CD4-positive, alpha-beta T cell (primary cell): ENCODE data around the gene KIF17. TPM values are rescaled to one million over a fixed set of nuclear protein-coding genes. Genes with fewer than 3 reads are reported as not detected.

Experiments used
- ATAC-seq: fragments of 200-7000 bp; cut with Tn5 transposase; one replicate; pipeline ENCODE4 v1.10.0; 2022; ENCODE audit warnings: mild to moderate bottlenecking; ENCODE audit not compliant: poor library complexity
- CTCF ChIA-PET: fragments of 350-600 bp; sonication (Branson Sonifier 250); formaldehyde crosslinking; loops from one replicate; lab custom pipeline; 2021; ENCODE audit warnings: antibody characterized with exemption, inconsistent platforms; lab: Charles Lee
- POLR2A ChIA-PET: fragments of 350-600 bp; sonication (Branson Sonifier 250); formaldehyde crosslinking; loops from one replicate; lab custom pipeline; 2021; ENCODE audit warnings: antibody characterized with exemption, inconsistent platforms; lab: Charles Lee
- DNase-seq, 14 experiments: peaks; one replicate each; pipeline ENCODE4 v3.0.0-alpha.2; 2013 to 2020; ENCODE audit warnings: mixed read lengths in 2 of 14
- H3K27ac ChIP-seq, 2 donors: one replicate each; pipeline versions ENCODE4 v1.5.1 to v1.7.0; 2013; ENCODE audit warnings: low read length in 2 of 2, low read depth in 1 of 2, mild to moderate bottlenecking in 1 of 2
- H3K27me3 ChIP-seq, 2 experiments: 1 replicate in 1 of 2; 2 replicates in 1 of 2; pipeline versions ENCODE4 v1.6.1 to v1.7.0; 2013; ENCODE audit warnings: low read length in 2 of 2, control low read depth in 1 of 2, mild to moderate bottlenecking in 1 of 2, moderate library complexity in 1 of 2; ENCODE audit not compliant: insufficient read depth in 2 of 2, control insufficient read depth in 1 of 2
- H3K36me3 ChIP-seq: one replicate; pipeline ENCODE4 v1.6.1; 2013; ENCODE audit warnings: low read length, control low read depth; ENCODE audit not compliant: insufficient read depth
- H3K4me1 ChIP-seq: one replicate; pipeline ENCODE4 v1.6.1; 2013; ENCODE audit warnings: low read length, control low read depth; ENCODE audit not compliant: insufficient read depth
- H3K4me3 ChIP-seq: one replicate; pipeline ENCODE4 v1.5.1; 2013; ENCODE audit warnings: mild to moderate bottlenecking, low read length, moderate library complexity
- H3K9me3 ChIP-seq, 2 experiments: 1 replicate in 1 of 2; 2 replicates in 1 of 2; pipeline versions ENCODE4 v1.6.1 to v1.7.0; 2013; ENCODE audit warnings: low read length in 2 of 2, mild to moderate bottlenecking in 2 of 2, control low read depth in 1 of 2, moderate library complexity in 1 of 2; ENCODE audit not compliant: control insufficient read depth in 1 of 2, insufficient read depth in 1 of 2
- H3K27ac Mint-ChIP-seq: one replicate; pipeline ENCODE4 v1.8.0; 2020; ENCODE audit warnings: mixed read lengths
- H3K27me3 Mint-ChIP-seq: one replicate; pipeline ENCODE4 v1.8.0; 2021; ENCODE audit warnings: mixed read lengths
- H3K36me3 Mint-ChIP-seq: one replicate; pipeline ENCODE4 v1.8.0; 2021; ENCODE audit warnings: low read depth, mixed read lengths
- H3K4me1 Mint-ChIP-seq: one replicate; pipeline ENCODE4 v1.8.0; 2021; ENCODE audit warnings: low read depth, mixed read lengths
- H3K4me3 Mint-ChIP-seq: one replicate; pipeline ENCODE4 v1.8.0; 2020; ENCODE audit warnings: mild to moderate bottlenecking, mixed read lengths
- H3K9me3 Mint-ChIP-seq: one replicate; pipeline ENCODE4 v1.8.0; 2020; ENCODE audit warnings: mixed read lengths
- intact Hi-C, 2 experiments: fragments of 100-400 bp; cut with DNase I in 1 of 2; cut with micrococcal nuclease in 1 of 2; formaldehyde crosslinking; loops; one replicate each; pipeline versions ENCODE4 v1.15.1 to v1.9.0; 2023 to 2025; cut with DNase I, micrococcal nuclease
- total RNA-seq, 174 experiments: library from RNA in 2 of 174; stranded (reverse) in 2 of 174; gene quantifications; one replicate each; pipeline ENCODE4 v1.2.3 and lab custom pipeline; 2021 to 2026
- TF ChIP-seq, protein P1 (sequence below): fragments of 200-600 bp; IDR thresholded peaks from one replicate; pipeline ENCODE4 v1.8.0; 2022; ENCODE audit warnings: antibody characterized with exemption, mild to moderate bottlenecking

KIF17 gene
- total RNA-seq, 2 experiments from 2014 or later, result not detected

DNA sequence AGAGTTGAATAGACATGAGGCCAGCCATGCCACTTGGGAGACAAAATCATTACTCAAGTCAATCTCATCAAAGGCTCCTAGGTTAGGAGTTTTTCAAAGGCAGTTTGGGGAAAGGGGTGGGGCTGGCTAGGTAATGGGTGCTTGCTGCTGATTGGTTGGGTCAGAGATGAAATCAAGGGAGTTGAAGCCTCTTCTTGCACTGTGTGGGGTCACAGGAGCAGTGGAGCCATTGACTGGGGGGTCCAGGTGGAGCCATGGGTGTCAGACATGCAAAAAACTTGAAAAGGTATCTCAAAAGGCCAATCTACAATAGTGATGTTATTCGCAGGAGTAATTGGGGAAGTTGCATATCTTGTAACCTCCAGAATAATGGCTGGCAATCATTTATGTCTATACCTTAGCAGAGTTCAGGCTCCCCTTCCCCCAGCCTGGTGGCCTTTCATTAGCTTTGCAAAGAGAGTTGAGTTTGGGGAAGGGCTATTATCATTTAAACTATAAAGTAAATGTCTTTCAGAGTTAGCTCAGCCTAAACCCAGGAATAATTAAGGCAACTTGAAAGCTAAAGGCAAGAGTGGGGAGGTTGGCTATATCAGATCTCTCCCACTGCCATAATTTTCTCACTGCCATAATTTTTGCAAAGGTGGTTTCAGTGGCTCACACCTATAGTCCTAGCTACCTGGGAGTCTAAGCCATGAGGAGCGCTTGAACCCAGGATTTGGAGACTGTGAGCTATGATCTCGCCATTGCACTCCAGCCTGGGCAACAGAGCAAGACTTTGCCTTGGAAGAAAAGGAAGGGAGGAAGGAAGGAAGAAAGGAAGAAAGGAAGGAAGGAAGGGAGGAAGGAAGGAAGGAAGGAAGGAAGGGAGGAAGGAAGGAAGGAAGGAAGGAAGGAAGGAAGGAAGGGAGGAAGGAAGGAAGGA lies 92.4 kb downstream of the KIF17 start:
- Histone ChIP-seq H3K4me3 (no peak overlapping the region), H3K27me3 (no peaks in the 10 kb centered on the region), H3K36me3 (no peaks in the 10 kb centered on the region), H3K9me3 (no peaks in the 10 kb centered on the region), H3K4me1 (no peaks in the 10 kb centered on the region), H3K27ac (no peak overlapping the region)
- DNase-seq, result no peak
- no peak overlapping the region for H3K4me3 Mint-ChIP-seq
- TF ChIP-seq, protein P1, sequence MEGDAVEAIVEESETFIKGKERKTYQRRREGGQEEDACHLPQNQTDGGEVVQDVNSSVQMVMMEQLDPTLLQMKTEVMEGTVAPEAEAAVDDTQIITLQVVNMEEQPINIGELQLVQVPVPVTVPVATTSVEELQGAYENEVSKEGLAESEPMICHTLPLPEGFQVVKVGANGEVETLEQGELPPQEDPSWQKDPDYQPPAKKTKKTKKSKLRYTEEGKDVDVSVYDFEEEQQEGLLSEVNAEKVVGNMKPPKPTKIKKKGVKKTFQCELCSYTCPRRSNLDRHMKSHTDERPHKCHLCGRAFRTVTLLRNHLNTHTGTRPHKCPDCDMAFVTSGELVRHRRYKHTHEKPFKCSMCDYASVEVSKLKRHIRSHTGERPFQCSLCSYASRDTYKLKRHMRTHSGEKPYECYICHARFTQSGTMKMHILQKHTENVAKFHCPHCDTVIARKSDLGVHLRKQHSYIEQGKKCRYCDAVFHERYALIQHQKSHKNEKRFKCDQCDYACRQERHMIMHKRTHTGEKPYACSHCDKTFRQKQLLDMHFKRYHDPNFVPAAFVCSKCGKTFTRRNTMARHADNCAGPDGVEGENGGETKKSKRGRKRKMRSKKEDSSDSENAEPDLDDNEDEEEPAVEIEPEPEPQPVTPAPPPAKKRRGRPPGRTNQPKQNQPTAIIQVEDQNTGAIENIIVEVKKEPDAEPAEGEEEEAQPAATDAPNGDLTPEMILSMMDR, result no peak
- ChIA-PET POLR2A (no interaction called here), CTCF (interaction anchor here (0.6 kb wide), 1 partner anchor 78 kb away, joined by 3 read pairs; no protein-coding TSS in a partner anchor)
- H3K36me3 Mint-ChIP-seq, result no peaks in the 10 kb centered on the region
- H3K27ac Mint-ChIP-seq, result no peak overlapping the region
- no peaks in the 10 kb centered on the region for H3K4me1 Mint-ChIP-seq
- ATAC-seq, result no peak
- peaks cover 33% of the 10 kb centered on the region for H3K27me3 Mint-ChIP-seq
- no peaks in the 10 kb centered on the region for H3K9me3 Mint-ChIP-seq
- intact Hi-C loops, result no loop called here

DNA sequence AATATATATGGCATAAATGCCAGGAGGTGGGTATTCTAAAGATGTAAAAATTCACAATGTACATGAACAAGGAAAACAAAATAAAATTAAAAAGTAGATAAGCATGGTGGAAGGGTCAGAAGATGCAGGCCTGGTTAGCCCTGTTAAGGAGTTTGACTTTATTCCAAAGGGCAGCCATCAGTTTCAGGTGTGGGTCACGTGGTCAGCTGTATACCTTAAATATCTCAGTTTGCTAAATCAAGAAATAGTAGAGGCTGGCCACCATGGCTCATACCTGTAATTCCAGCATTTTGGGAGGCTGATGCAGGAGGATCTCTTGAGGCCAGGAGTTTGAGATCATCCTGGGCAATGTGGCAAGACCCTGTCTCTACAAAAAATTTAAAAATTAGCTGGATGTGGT lies 93.1 kb downstream of the KIF17 start:
- ChIA-PET CTCF (no interaction called here), POLR2A (no interaction called here)
- DNase-seq (no peak), ATAC-seq (no peak)
- H3K9me3 Mint-ChIP-seq, result no peaks in the 10 kb centered on the region
- Histone ChIP-seq H3K36me3 (no peaks in the 10 kb centered on the region), H3K27me3 (no peaks in the 10 kb centered on the region), H3K9me3 (no peaks in the 10 kb centered on the region), H3K4me3 (no peak overlapping the region), H3K4me1 (no peaks in the 10 kb centered on the region), H3K27ac (no peak overlapping the region)
- no peak overlapping the region for H3K4me3 Mint-ChIP-seq
- H3K27ac Mint-ChIP-seq, result no peak overlapping the region
- TF ChIP-seq, protein P1, result no peak
- no peaks in the 10 kb centered on the region for H3K4me1 Mint-ChIP-seq
- intact Hi-C loops, result no loop called here
- no peaks in the 10 kb centered on the region for H3K36me3 Mint-ChIP-seq
- peaks cover 37% of the 10 kb centered on the region for H3K27me3 Mint-ChIP-seq

DNA sequence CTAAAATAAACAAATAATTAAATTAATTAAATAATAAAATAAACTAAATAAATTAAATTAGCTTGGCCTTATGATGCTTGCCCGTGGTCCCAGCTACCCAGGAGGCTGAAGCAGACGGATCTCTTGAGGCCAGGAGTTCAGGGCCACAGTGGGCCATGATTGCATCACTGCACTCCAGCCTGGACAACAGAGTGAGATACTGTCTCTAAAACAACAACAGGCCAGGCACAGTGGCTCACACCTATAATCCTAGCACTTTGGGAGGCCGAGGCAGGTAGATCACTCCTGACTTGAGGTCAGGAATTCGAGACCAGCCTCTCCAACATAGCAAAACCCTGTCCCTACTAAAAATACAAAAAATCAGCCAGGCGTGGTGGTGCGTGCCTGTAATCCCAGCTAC lies 96.8 kb downstream of the KIF17 start:
- Mint-ChIP-seq H3K27ac (no peak overlapping the region), H3K36me3 (no peaks in the 10 kb centered on the region), H3K9me3 (no peaks in the 10 kb centered on the region), H3K4me1 (no peaks in the 10 kb centered on the region), H3K27me3 (peaks cover 18% of the 10 kb centered on the region), H3K4me3 (no peak overlapping the region)
- ChIA-PET CTCF (no interaction called here), POLR2A (no interaction called here)
- H3K36me3 ChIP-seq, result no peaks in the 10 kb centered on the region
- H3K27me3 ChIP-seq, result no peaks in the 10 kb centered on the region
- DNase-seq, result no peak
- no peaks in the 10 kb centered on the region for H3K4me1 ChIP-seq
- intact Hi-C loops, result no loop called here
- H3K9me3 ChIP-seq, result no peaks in the 10 kb centered on the region
- no peak for ATAC-seq
- TF ChIP-seq, protein P1, result no peak
- no peak overlapping the region for H3K4me3 ChIP-seq
- H3K27ac ChIP-seq, result no peak overlapping the region
